ENCODE data around the gene CEPT1. TPM values are rescaled to one million over a fixed set of nuclear protein-coding genes. Genes with fewer than 3 reads are reported as not detected.

CEPT1 gene
- total RNA-seq (2022; extraction: Qiagen RNA extraction; ENCODE audit: low read depth), result 11.8 to 14.9 TPM (median 14.1 TPM) in 5 replicates

DNA sequence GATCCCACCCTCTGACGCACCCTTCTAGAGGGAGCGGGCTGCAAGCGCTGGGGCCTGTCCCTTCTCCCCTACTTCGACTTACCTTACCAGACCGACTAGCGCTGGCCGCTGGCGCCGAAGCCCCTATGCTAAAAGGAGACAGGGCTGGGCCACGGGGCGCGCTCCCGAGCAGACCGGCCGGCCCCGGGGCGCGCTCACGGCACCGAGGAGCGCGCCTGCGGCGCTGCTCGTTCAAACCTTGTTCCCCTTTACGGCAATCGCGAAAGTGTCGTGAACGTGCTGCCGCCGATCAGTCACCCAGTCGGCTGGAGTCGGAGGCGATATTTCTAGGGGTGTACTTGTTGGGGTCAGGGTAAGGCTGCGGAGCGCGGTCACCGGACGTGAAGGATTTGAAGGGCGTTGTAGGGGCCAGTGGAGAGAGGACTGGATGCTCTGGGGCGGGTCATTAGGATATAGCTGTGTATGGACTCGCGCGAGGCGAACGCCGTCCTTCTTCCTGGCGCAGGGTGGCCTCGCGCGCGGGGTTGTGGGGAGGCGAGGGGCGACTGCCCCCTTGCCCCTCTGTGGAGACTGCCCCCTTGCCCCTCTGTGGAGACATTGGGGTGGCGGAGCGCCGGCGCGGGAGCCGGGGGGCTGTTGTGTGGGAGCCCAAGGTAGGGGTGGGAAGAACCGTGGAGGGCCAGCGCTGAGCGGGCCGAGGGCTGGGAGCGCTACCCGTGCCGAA lies at the start of gene CEPT1, which contains the start of gene DRAM2:
Gene CEPT1, plus strand, starts transcription at position 268 of the 724 bp plus-strand sequence. CDS start 7,492 bp downstream, outside the sequence.
Gene DRAM2, minus strand, starts transcription at position 138 of the 724 bp plus-strand sequence. CDS start 8,539 bp downstream, outside the sequence.

DNA sequence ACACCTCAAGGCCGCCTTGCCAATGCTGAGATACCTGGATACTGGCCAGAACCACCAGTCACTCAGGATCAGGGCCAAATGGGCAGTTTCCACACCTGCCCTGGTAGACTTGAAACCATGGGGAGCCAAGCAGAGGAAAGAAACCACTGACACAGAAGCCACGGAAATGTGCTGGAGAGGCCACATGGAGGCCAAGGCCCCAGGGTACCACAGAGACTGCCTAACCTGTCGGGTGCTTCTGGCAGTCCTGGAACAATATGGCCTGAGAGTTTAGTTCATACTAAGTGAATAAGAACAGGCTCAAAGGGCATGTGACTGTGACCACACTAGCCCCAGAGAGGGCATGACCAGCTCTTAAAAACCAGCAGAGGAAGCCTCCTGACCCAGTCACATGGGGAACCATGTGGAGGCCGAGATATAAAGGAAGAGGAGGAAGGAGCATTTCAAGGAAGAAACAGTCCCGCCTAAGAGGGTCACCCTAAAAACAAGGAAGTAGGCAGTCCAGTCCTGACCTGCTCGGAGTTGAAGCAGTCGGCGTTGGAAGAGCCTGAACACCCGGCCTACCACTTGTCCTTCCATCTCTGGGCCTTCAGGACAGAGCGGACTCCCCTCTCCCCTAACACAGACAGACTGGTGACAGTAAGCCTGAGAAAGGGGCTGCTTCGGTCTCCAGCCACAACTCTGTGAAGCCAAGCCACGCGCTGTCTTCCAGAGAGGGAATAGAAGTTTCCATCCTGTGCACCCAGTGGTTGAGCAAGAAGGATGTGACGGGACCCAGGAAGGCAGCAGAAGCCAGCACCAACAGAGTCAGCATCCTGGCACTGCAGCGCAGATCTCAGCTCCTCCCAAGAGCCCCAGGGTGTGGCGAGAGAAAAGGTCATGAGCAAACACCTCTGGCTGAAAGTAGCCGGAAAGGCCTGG lies 60.1 kb downstream of the CEPT1 start, which contains the start of gene DENND2D:
Gene DENND2D, minus strand, starts transcription at position 766 of the 921 bp plus-strand sequence. Its CDS starts 187 bp downstream, at position 579.

GRCh38 chr1:111227434-111227833 lies 87.4 kb downstream of the CEPT1 start, which contains the start of gene CHI3L2:
Gene CHI3L2 (plus strand): TSS chr1:111227713. CDS start chr1:111227730, 17 bp downstream.

Other genes starting within 250 kb of the CEPT1 start
- gene LRIF1, start 176.3 kb upstream of the CEPT1 start, total RNA-seq (2022; extraction: Qiagen RNA extraction; ENCODE audit: low read depth), result 16.3 to 26.2 TPM (median 20.2 TPM) in 5 replicates
- 19.1 to 20.2 TPM (median 19.5 TPM) in 5 replicates for gene DRAM2, start 130 bp upstream of the CEPT1 start, total RNA-seq (2022; extraction: Qiagen RNA extraction; ENCODE audit: low read depth)
- 1.1 to 1.6 TPM (median 1.5 TPM) in 5 replicates for gene DENND2D, start 60.4 kb downstream of the CEPT1 start, total RNA-seq (2022; extraction: Qiagen RNA extraction; ENCODE audit: low read depth)
- gene CHI3L2, start 87.5 kb downstream of the CEPT1 start, total RNA-seq (2022; extraction: Qiagen RNA extraction; ENCODE audit: low read depth), result 0.25 to 0.54 TPM (median 0.38 TPM) in 4 of 5 replicates, not detected in the other
- gene CHIA, start 150.6 kb downstream of the CEPT1 start, total RNA-seq (2022; extraction: Qiagen RNA extraction; ENCODE audit: low read depth), result not detected in 5 replicates

Measured in A549 treated with CpdA at 1 μM for 4 hours (cell line).